HFFc6 (cell line): ENCODE data around the gene REXO4. TPM values are rescaled to one million over a fixed set of nuclear protein-coding genes. Genes with fewer than 3 reads are reported as not detected.

Experiments used
- DNase-seq: peaks from one replicate; pipeline ENCODE4 v3.0.0-alpha.2; 2018
- H3K27ac Mint-ChIP-seq: 2 replicates; pipeline ENCODE4 v1.8.0; 2020; ENCODE audit warnings: mild to moderate bottlenecking, mixed read lengths
- H3K27me3 Mint-ChIP-seq: 2 replicates; pipeline ENCODE4 v1.8.0; 2021; ENCODE audit warnings: mild to moderate bottlenecking, moderate library complexity, mixed read lengths; ENCODE audit not compliant: insufficient read depth
- H3K36me3 Mint-ChIP-seq: 2 replicates; pipeline ENCODE4 v1.8.0; 2021; ENCODE audit warnings: low read depth, mixed read lengths
- H3K4me1 Mint-ChIP-seq: 2 replicates; pipeline ENCODE4 v1.8.0; 2020; ENCODE audit warnings: low read depth, mixed read lengths
- H3K4me3 Mint-ChIP-seq: 2 replicates; pipeline ENCODE4 v1.8.0; 2020; ENCODE audit warnings: mild to moderate bottlenecking, moderate library complexity, mixed read lengths
- H3K9me3 Mint-ChIP-seq: 2 replicates; pipeline ENCODE4 v1.8.0; 2020; ENCODE audit warnings: mild to moderate bottlenecking, mixed read lengths
- CTCF ChIP-seq: fragments of 200-600 bp; sonication (generic); IDR thresholded peaks from 2 replicates; pipeline ENCODE4 v1.5.0; 2021; ENCODE audit warnings: antibody characterized with exemption, mild to moderate bottlenecking
- total RNA-seq, 6 experiments: library from RNA; stranded (reverse); fragmentation: NEBNext Ultra II Directional; extraction: Animal tissue kit (Norgen Biotek cat#: 25700); gene quantifications; 2 replicates in 1 of 6; 3 replicates in 5 of 6; pipeline ENCODE4 v1.2.3, GENCODE V29; 2021

The REXO4 gene
- total RNA-seq, 6 experiments from 2014 or later: 20.4 to 26.3 (median 23.5) TPM

GRCh38 chr9:133369933-133370332 lies 47.9 kb downstream of the REXO4 start:
- H3K9me3 Mint-ChIP-seq: no peaks in the 10 kb centered on the region
- no peak for TF ChIP-seq CTCF
- peaks cover 10% of the 10 kb centered on the region for H3K27me3 Mint-ChIP-seq
- no peak overlapping the region for H3K4me3 Mint-ChIP-seq
- H3K27ac Mint-ChIP-seq: 0 out of 2 replicates have a peak overlapping the region, but pooled peaks have one; percentile 4
- peaks cover 52% of the 10 kb centered on the region for H3K4me1 Mint-ChIP-seq
- H3K36me3 Mint-ChIP-seq: peaks cover 42% of the 10 kb centered on the region
- DNase-seq: no peak

GRCh38 chr9:133369422-133369821 lies 48.4 kb downstream of the REXO4 start:
- no peak overlapping the region for H3K27ac Mint-ChIP-seq
- no peak for DNase-seq
- no peak for TF ChIP-seq CTCF
- no peaks in the 10 kb centered on the region for H3K9me3 Mint-ChIP-seq
- H3K4me1 Mint-ChIP-seq: peaks cover 48% of the 10 kb centered on the region
- H3K4me3 Mint-ChIP-seq: no peak overlapping the region
- H3K36me3 Mint-ChIP-seq: peaks cover 37% of the 10 kb centered on the region
- peaks cover 7% of the 10 kb centered on the region for H3K27me3 Mint-ChIP-seq

GRCh38 chr9:133368249-133368881 lies 49.4 kb downstream of the REXO4 start:
- no peak for TF ChIP-seq CTCF
- H3K4me3 Mint-ChIP-seq: no peak overlapping the region
- no peak for DNase-seq
- H3K4me1 Mint-ChIP-seq: peaks cover 47% of the 10 kb centered on the region
- no peaks in the 10 kb centered on the region for H3K9me3 Mint-ChIP-seq
- peaks cover 45% of the 10 kb centered on the region for H3K36me3 Mint-ChIP-seq
- H3K27ac Mint-ChIP-seq: peak overlapping the region; percentile 29; the same call in 1 of the 2 replicates
- peaks cover 7% of the 10 kb centered on the region for H3K27me3 Mint-ChIP-seq

GRCh38 chr9:133367778-133368177 lies 50.0 kb downstream of the REXO4 start:
- Mint-ChIP-seq H3K36me3 (peaks cover 49% of the 10 kb centered on the region), H3K27ac (no peak overlapping the region; the same call in 1 of the 2 replicates)

GRCh38 chr9:133367221-133367620 lies 50.6 kb downstream of the REXO4 start:
- no peak for TF ChIP-seq CTCF
- Mint-ChIP-seq H3K4me3 (no peak overlapping the region), H3K9me3 (no peaks in the 10 kb centered on the region), H3K36me3 (peaks cover 46% of the 10 kb centered on the region), H3K4me1 (peaks cover 41% of the 10 kb centered on the region), H3K27me3 (peaks cover 6% of the 10 kb centered on the region), H3K27ac (no peak overlapping the region)
- DNase-seq: no peak

More at GRCh38 chr9:133367778-133368177, 50.0 kb downstream of the REXO4 start:
- no peaks in the 10 kb centered on the region for H3K9me3 Mint-ChIP-seq
- H3K4me3 Mint-ChIP-seq: no peak overlapping the region
- DNase-seq: no peak
- H3K4me1 Mint-ChIP-seq: peaks cover 47% of the 10 kb centered on the region
- peaks cover 7% of the 10 kb centered on the region for H3K27me3 Mint-ChIP-seq
- TF ChIP-seq CTCF: no peak
